Pulmonary artery endothelial cell (primary cell): ENCODE data around the gene TOGARAM1. TPM values are rescaled to one million over a fixed set of nuclear protein-coding genes. Genes with fewer than 3 reads are reported as not detected.
"Not testable (repeated sequence)": the region's sequence is repeated elsewhere in the genome, so short reads cannot be mapped to it uniquely, and the experiment has no call there.

Experiments used
- DNase-seq: peaks from one replicate; pipeline ENCODE4 v3.0.0-alpha.2; 2011; ENCODE audit warnings: low read depth, low spot score
- total RNA-seq: library from RNA; depleted of rRNA; stranded (reverse); fragments of >200 nt; gene quantifications from 2 replicates; pipeline ENCODE4 v1.2.3, GENCODE V29; 2014

TOGARAM1 gene
- total RNA-seq, 1 donor from 2014 or later: 14.6 TPM

DNA sequence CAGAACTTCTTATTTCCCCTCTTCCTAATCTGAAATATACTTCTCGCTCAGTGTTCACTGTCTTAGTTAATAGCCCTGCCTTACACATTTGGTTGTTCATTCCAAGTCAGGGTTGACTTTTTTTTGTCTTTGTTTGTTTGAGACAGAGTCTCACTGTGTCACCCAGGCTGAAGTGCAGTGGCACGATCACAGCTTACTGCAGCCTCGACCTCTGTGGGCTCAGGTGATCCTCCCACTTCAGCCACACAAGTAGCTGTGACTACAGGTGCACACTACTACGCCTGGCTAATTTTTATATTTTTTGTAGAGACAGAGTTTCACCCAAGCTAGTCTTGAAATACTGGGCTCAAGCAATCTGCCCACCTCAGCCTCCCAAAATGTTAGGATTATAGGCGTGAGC lies 79.7 kb downstream of the TOGARAM1 start:
- no peak for DNase-seq

DNA sequence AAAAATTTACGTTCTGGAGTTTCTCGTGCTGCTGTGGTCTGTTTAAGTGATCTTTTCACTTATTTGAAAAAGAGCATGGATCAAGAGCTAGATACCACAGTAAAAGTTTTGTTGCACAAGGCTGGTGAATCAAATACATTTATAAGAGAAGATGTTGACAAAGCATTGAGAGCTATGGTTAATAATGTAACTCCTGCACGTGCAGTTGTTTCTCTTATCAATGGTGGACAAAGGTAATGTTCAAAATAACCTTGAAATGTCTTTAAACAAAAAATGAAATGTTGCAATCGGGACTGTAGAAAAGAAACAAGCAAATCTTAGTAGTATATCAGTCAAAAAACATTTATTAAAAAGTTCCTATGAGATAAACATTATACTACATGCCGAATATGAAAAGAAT lies 82.6 kb downstream of the TOGARAM1 start:
- no peak for DNase-seq

GRCh38 chr14:45048385-45048784 lies 86.4 kb downstream of the TOGARAM1 start:
- DNase-seq: no peak

GRCh38 chr14:45051180-45051579 lies 89.2 kb downstream of the TOGARAM1 start:
- DNase-seq: no peak

DNA sequence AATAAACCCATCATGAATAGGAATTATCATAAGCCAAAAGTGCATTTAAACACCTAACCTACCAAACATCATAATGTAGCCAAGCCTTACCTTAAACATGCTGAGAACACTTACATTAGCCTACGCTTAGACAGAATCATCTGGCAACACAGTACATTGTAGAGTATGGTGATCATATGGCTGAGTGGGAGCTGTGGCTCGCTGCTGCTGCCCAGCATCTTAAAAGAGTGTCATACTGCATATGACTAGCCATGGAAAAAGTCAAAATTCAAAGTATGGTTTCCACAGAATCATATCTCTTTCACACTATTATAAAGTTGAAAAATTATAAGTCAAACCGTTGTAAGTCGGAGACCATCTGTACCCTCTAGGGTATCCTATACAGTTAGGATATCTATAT lies 89.9 kb downstream of the TOGARAM1 start:
- no peak for DNase-seq

GRCh38 chr14:45057349-45057748 lies 95.4 kb downstream of the TOGARAM1 start:
- no peak for DNase-seq

GRCh38 chr14:45057881-45058364 lies 95.9 kb downstream of the TOGARAM1 start:
- no peak for DNase-seq

- no peak for DNase-seq
Observed at GRCh38 chr14:45060551-45060950, 98.6 kb downstream of the TOGARAM1 start.

GRCh38 chr14:45065540-45065939 lies 103.5 kb downstream of the TOGARAM1 start:
- DNase-seq: no peak

DNA sequence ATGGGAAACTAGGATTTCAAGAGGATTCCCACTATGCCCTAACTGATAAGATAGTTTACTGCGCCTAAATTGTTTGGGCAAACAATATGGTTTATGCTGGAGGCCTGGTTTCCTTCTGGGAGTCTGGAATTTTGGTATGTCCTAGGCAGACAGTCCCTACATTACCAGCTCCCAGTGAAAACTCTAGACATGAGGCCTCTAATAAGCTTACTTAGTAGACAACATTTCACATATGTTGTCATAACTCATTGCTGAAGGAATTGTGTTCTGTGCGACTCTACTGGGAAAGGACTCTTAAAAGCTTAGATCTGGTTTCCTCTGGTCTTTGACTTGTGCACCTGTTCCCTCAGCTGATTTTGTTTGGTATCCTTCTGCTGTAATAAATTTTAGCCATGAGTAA lies 104.0 kb downstream of the TOGARAM1 start:
- DNase-seq: no peak

DNA sequence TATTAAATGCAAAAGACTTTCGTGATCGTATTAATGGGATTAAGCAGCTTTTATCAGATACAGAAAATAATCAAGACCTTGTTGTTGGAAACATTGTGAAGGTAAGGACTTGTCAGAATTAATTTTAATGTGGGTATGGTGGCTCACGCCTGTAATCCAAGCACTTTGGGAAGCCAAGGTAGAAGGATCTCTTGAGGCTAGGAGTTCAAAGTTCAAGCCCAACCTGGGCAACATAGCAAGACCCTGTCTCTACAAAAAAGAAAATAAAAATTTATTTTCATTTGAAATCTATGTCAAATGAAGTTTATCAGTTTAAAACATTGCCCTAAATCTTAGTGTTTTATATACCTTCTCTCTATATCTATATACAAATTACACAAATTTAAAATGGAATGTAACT lies 104.7 kb downstream of the TOGARAM1 start:
- no peak for DNase-seq

- no peak for DNase-seq
Observed at GRCh38 chr14:45068396-45068795, 106.4 kb downstream of the TOGARAM1 start.

GRCh38 chr14:45070215-45070614 lies 108.2 kb downstream of the TOGARAM1 start:
- DNase-seq: no peak

- DNase-seq: no peak
Observed at GRCh38 chr14:45072126-45072525, 110.1 kb downstream of the TOGARAM1 start.

GRCh38 chr14:45073231-45073879 lies 111.4 kb downstream of the TOGARAM1 start:
- no peak for DNase-seq

GRCh38 chr14:45078323-45078722 lies 116.3 kb downstream of the TOGARAM1 start:
- no peak for DNase-seq

DNA sequence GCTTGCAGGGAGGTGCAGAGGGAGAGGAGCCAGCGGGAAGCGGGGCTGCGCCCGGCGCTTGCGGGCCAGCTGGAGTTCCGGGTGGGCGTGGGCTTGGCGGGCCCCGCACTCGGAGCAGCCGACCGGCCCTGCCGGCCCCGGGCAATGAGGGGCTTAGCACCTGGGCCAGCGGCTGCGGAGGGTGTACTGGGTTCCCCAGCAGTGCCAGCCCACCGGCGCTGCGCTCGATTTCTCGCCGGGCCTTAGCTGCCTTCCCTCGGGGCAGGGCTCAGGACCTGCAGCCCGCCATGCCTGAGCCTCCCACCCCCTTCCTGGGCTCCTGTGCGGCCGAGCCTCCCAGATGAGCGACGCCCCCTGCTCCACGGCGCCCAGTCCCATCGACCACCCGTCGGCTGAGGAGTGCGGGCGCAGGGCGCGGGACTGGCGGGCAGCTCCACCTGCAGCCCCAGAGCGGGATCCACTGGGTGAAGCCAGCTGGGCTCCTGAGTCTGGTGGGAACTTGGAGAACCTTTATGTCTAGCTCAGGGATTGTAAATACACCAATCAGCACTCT lies 118.5 kb downstream of the TOGARAM1 start:
- not testable (repeated sequence) for DNase-seq

DNA sequence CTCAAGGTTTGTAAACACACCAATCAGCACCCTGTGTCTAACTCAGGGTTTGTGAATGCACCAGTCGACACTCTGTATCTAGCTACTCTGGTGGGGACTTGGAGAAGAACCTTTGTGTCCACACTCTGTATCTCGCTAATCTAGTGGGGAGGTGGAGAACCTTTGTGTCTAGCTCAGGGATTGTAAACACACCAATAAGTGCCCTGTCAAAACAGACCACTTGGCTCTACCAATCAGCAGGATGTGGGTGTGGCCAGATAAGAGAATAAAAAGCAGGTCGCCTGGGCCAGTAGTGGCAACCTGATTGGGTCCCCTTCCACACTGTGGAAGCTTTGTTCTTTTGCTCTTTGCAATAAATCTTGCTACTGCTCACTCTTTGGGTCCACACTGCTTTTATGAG lies 119.1 kb downstream of the TOGARAM1 start:
- DNase-seq: not testable (repeated sequence)

GRCh38 chr14:45082420-45082819 lies 120.4 kb downstream of the TOGARAM1 start:
- no peak for DNase-seq

- no peak for DNase-seq
Observed at GRCh38 chr14:45083617-45083975, 121.6 kb downstream of the TOGARAM1 start.

- DNase-seq: peak; percentile 60
Observed at GRCh38 chr14:45083976-45084722, 122.2 kb downstream of the TOGARAM1 start, which contains the start of gene PRPF39. TSS of gene PRPF39 (plus strand) at chr14:45084116. CDS start at chr14:45095240, 11,124 bp downstream.

- DNase-seq: no peak
Observed at GRCh38 chr14:45084946-45085346, 123.0 kb downstream of the TOGARAM1 start.

DNA sequence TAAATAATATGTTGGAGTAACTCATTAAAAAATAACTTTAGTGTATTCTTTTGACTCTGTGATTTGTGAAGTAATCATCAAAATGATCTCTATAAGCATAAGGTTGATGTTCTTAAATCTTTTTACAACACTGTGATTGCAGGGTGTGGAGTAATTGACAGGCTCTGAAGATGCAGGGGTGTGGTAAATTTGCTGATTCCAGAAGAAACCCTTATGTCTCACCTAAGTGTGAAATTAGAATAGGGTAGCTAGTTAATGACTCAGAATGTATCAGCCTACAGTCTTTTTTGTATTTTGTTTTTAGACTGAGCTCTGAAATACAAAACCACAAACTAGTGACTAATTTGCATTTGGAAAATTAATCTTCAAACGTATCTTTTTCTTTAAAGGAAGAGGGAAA lies 127.8 kb downstream of the TOGARAM1 start:
- DNase-seq: no peak
